ENCODE measurements around the gene TP73. TPM values are rescaled to one million over a fixed set of nuclear protein-coding genes. Genes with fewer than 3 reads are reported as not detected.

Gene TP73
- total and polyA plus RNA-seq, 4 experiments from 2014 or later = 0.15 to 0.17 TPM; not detected in 2

GRCh38 chr1:3738943-3739342, 86.6 kb downstream of the TP73 start:
- ChIA-PET POLR2A (ENCODE audit: partially characterized antibody) (no interaction called here), CTCF (ENCODE audit: partially characterized antibody) (interaction anchor here (2.6 kb wide), 1 partner anchor 14 kb away, joined by 8 read pairs; no protein-coding TSS in a partner anchor)
- Histone ChIP-seq H3K9me3 (ENCODE audit: control insufficient read depth in 1 of 2, low read length in 2 of 2) (no peaks in the 10 kb centered on the region), H3K36me3 (ENCODE audit: insufficient read depth, low read length) (peaks cover 12% of the 10 kb centered on the region), H3K4me1 (ENCODE audit: insufficient read depth, low read length) (no peaks in the 10 kb centered on the region), H3K27me3 (ENCODE audit: insufficient read depth, low read length) (no peaks in the 10 kb centered on the region), H3K27ac (ENCODE audit: low read depth, low read length) (no peak overlapping the region), H3K4me3 (ENCODE audit: low read length in 2 of 2) (no peak overlapping the region)
- intact Hi-C loops (cut with micrococcal nuclease) = no loop called here
- Mint-ChIP-seq H3K27me3 (no peaks in the 10 kb centered on the region), H3K4me3 (no peak overlapping the region), H3K9me3 (no peaks in the 10 kb centered on the region), H3K4me1 (peaks cover 2 to 6% (median 3%) of the 10 kb centered on the region in 4 donors), H3K36me3 (peaks cover 18 to 38% of the 10 kb centered on the region in 2 donors), H3K27ac (no peak overlapping the region)
- no peak for DNase-seq

- peaks cover 18 to 39% of the 10 kb centered on the region in 2 donors for H3K36me3 Mint-ChIP-seq
- H3K27ac ChIP-seq (ENCODE audit: low read depth, low read length) = no peak overlapping the region
- H3K4me3 ChIP-seq (ENCODE audit: low read length in 2 of 2) = no peak overlapping the region
- peaks cover 12% of the 10 kb centered on the region for H3K36me3 ChIP-seq (ENCODE audit: insufficient read depth, low read length)
- CTCF ChIA-PET (ENCODE audit: partially characterized antibody) = interaction anchor here (2.6 kb wide), 1 partner anchor 16 kb away, joined by 8 read pairs; no protein-coding TSS in a partner anchor
- no peaks in the 10 kb centered on the region for H3K27me3 ChIP-seq (ENCODE audit: insufficient read depth, low read length)
- POLR2A ChIA-PET (ENCODE audit: partially characterized antibody) = no interaction called here
- H3K4me3 Mint-ChIP-seq = no peak overlapping the region
- H3K9me3 ChIP-seq (ENCODE audit: control insufficient read depth in 1 of 2, low read length in 2 of 2) = no peaks in the 10 kb centered on the region
- no peaks in the 10 kb centered on the region for H3K27me3 Mint-ChIP-seq
- H3K9me3 Mint-ChIP-seq = no peaks in the 10 kb centered on the region
- H3K27ac Mint-ChIP-seq = no peak overlapping the region
- DNase-seq = no peak
- intact Hi-C loops (cut with micrococcal nuclease) = no loop called here
- H3K4me1 Mint-ChIP-seq = peaks cover 3 to 11% (median 9%) of the 10 kb centered on the region in 4 donors
- no peaks in the 10 kb centered on the region for H3K4me1 ChIP-seq (ENCODE audit: insufficient read depth, low read length)
Observed at GRCh38 chr1:3740042-3740441, 87.7 kb downstream of the TP73 start.

- Mint-ChIP-seq H3K27me3 (no peaks in the 10 kb centered on the region), H3K4me1 (peaks cover 8 to 18% (median 15%) of the 10 kb centered on the region in 4 donors), H3K36me3 (peaks cover 18 to 43% of the 10 kb centered on the region in 2 donors), H3K9me3 (no peaks in the 10 kb centered on the region), H3K4me3 (no peak overlapping the region), H3K27ac (no peak overlapping the region)
- Histone ChIP-seq H3K36me3 (ENCODE audit: insufficient read depth, low read length) (peaks cover 12% of the 10 kb centered on the region), H3K9me3 (ENCODE audit: control insufficient read depth in 1 of 2, low read length in 2 of 2) (no peaks in the 10 kb centered on the region), H3K27me3 (ENCODE audit: insufficient read depth, low read length) (no peaks in the 10 kb centered on the region), H3K4me1 (ENCODE audit: insufficient read depth, low read length) (peaks cover 3% of the 10 kb centered on the region), H3K27ac (ENCODE audit: low read depth, low read length) (no peak overlapping the region), H3K4me3 (ENCODE audit: low read length in 2 of 2) (no peak overlapping the region)
- DNase-seq = no peak
- intact Hi-C loops (cut with micrococcal nuclease) = no loop called here
- CTCF ChIA-PET (ENCODE audit: partially characterized antibody) = no interaction called here
- POLR2A ChIA-PET (ENCODE audit: partially characterized antibody) = no interaction called here
Observed at GRCh38 chr1:3740752-3741151, 88.4 kb downstream of the TP73 start.

GRCh38 chr1:3741566-3742438, 89.5 kb downstream of the TP73 start:
- ChIA-PET CTCF (ENCODE audit: partially characterized antibody) (no interaction called here), POLR2A (ENCODE audit: partially characterized antibody) (no interaction called here)
- intact Hi-C loops (cut with micrococcal nuclease) = no loop called here
- Histone ChIP-seq H3K4me3 (ENCODE audit: low read length in 2 of 2) (no peak overlapping the region), H3K4me1 (ENCODE audit: insufficient read depth, low read length) (peaks cover 8% of the 10 kb centered on the region), H3K27me3 (ENCODE audit: insufficient read depth, low read length) (no peaks in the 10 kb centered on the region), H3K9me3 (ENCODE audit: control insufficient read depth in 1 of 2, low read length in 2 of 2) (no peaks in the 10 kb centered on the region), H3K36me3 (ENCODE audit: insufficient read depth, low read length) (peaks cover 11% of the 10 kb centered on the region), H3K27ac (ENCODE audit: low read depth, low read length) (no peak overlapping the region)
- Mint-ChIP-seq H3K4me3 (peak overlapping the region in 2 of 8 donors; percentile 17 to 31), H3K4me1 (peaks cover 15 to 26% (median 22%) of the 10 kb centered on the region in 4 donors), H3K27me3 (no peaks in the 10 kb centered on the region), H3K36me3 (peaks cover 18 to 35% of the 10 kb centered on the region in 2 donors), H3K9me3 (no peaks in the 10 kb centered on the region), H3K27ac (no peak overlapping the region)
- DNase-seq = no peak

GRCh38 chr1:3742439-3743298, 90.4 kb downstream of the TP73 start:
- peak overlapping the region in 2 of 8 donors; percentile 20 to 31 for H3K4me3 Mint-ChIP-seq
- Histone ChIP-seq H3K36me3 (ENCODE audit: insufficient read depth, low read length) (peaks cover 6% of the 10 kb centered on the region), H3K4me3 (ENCODE audit: low read length in 2 of 2) (no peak overlapping the region), H3K27me3 (ENCODE audit: insufficient read depth, low read length) (no peaks in the 10 kb centered on the region), H3K4me1 (ENCODE audit: insufficient read depth, low read length) (peaks cover 10% of the 10 kb centered on the region), H3K27ac (ENCODE audit: low read depth, low read length) (no peak overlapping the region), H3K9me3 (ENCODE audit: control insufficient read depth in 1 of 2, low read length in 2 of 2) (no peaks in the 10 kb centered on the region)
- intact Hi-C loops (cut with micrococcal nuclease) = no loop called here
- peak overlapping the region in 1 of 7 donors; percentile 6 for H3K27ac Mint-ChIP-seq
- ChIA-PET POLR2A (ENCODE audit: partially characterized antibody) (no interaction called here), CTCF (ENCODE audit: partially characterized antibody) (no interaction called here)
- peaks cover 12 to 29% of the 10 kb centered on the region in 2 donors for H3K36me3 Mint-ChIP-seq
- H3K4me1 Mint-ChIP-seq = peaks cover 15 to 28% (median 23%) of the 10 kb centered on the region in 4 donors
- no peaks in the 10 kb centered on the region for H3K9me3 Mint-ChIP-seq
- DNase-seq = no peak
- H3K27me3 Mint-ChIP-seq = no peaks in the 10 kb centered on the region

- POLR2A ChIA-PET (ENCODE audit: partially characterized antibody) = no interaction called here
- no peaks in the 10 kb centered on the region for H3K9me3 ChIP-seq (ENCODE audit: control insufficient read depth in 1 of 2, low read length in 2 of 2)
- H3K27ac Mint-ChIP-seq = no peak overlapping the region
- no peaks in the 10 kb centered on the region for H3K27me3 ChIP-seq (ENCODE audit: insufficient read depth, low read length)
- H3K4me1 Mint-ChIP-seq = peaks cover 21 to 36% (median 31%) of the 10 kb centered on the region in 4 donors
- peaks cover 6% of the 10 kb centered on the region for H3K36me3 ChIP-seq (ENCODE audit: insufficient read depth, low read length)
- no peak overlapping the region for H3K27ac ChIP-seq (ENCODE audit: low read depth, low read length)
- H3K4me1 ChIP-seq (ENCODE audit: insufficient read depth, low read length) = peaks cover 17% of the 10 kb centered on the region
- no peak overlapping the region for H3K4me3 ChIP-seq (ENCODE audit: low read length in 2 of 2)
- H3K27me3 Mint-ChIP-seq = no peaks in the 10 kb centered on the region
- peaks cover 12 to 29% of the 10 kb centered on the region in 2 donors for H3K36me3 Mint-ChIP-seq
- no peak for DNase-seq
- intact Hi-C loops (cut with micrococcal nuclease) = no loop called here
- CTCF ChIA-PET (ENCODE audit: partially characterized antibody) = no interaction called here
- H3K9me3 Mint-ChIP-seq = no peaks in the 10 kb centered on the region
- peak overlapping the region in 1 of 8 donors; percentile 20 for H3K4me3 Mint-ChIP-seq
Observed at GRCh38 chr1:3743421-3743820, 91.1 kb downstream of the TP73 start.

GRCh38 chr1:3743826-3744225, 91.5 kb downstream of the TP73 start:
- no peak overlapping the region for H3K4me3 ChIP-seq (ENCODE audit: low read length in 2 of 2)
- H3K4me1 Mint-ChIP-seq = peaks cover 21 to 38% (median 33%) of the 10 kb centered on the region in 4 donors
- peak overlapping the region in 2 of 7 donors; percentile 41 to 61 for H3K27ac Mint-ChIP-seq
- no peaks in the 10 kb centered on the region for H3K9me3 Mint-ChIP-seq
- intact Hi-C loops (cut with micrococcal nuclease) = no loop called here
- no peaks in the 10 kb centered on the region for H3K9me3 ChIP-seq (ENCODE audit: control insufficient read depth in 1 of 2, low read length in 2 of 2)
- POLR2A ChIA-PET (ENCODE audit: partially characterized antibody) = no interaction called here
- no peak overlapping the region for H3K27ac ChIP-seq (ENCODE audit: low read depth, low read length)
- CTCF ChIA-PET (ENCODE audit: partially characterized antibody) = no interaction called here
- no peaks in the 10 kb centered on the region for H3K27me3 Mint-ChIP-seq
- no peaks in the 10 kb centered on the region for H3K27me3 ChIP-seq (ENCODE audit: insufficient read depth, low read length)
- peaks cover 6% of the 10 kb centered on the region for H3K36me3 ChIP-seq (ENCODE audit: insufficient read depth, low read length)
- H3K36me3 Mint-ChIP-seq = peaks cover 12 to 29% of the 10 kb centered on the region in 2 donors
- H3K4me3 Mint-ChIP-seq = no peak overlapping the region
- DNase-seq = no peak
- peaks cover 17% of the 10 kb centered on the region for H3K4me1 ChIP-seq (ENCODE audit: insufficient read depth, low read length)

All from CD4-positive, alpha-beta memory T cell (primary cell).